HPDE6-E6E7 (cell line): ENCODE measurements around the gene BBX.

Source experiments
- DNase-seq: peaks from one replicate; pipeline ENCODE4 v3.0.0; 2011; ENCODE audit warnings: missing footprints; ENCODE audit errors: extremely low spot score

BBX gene

DNA sequence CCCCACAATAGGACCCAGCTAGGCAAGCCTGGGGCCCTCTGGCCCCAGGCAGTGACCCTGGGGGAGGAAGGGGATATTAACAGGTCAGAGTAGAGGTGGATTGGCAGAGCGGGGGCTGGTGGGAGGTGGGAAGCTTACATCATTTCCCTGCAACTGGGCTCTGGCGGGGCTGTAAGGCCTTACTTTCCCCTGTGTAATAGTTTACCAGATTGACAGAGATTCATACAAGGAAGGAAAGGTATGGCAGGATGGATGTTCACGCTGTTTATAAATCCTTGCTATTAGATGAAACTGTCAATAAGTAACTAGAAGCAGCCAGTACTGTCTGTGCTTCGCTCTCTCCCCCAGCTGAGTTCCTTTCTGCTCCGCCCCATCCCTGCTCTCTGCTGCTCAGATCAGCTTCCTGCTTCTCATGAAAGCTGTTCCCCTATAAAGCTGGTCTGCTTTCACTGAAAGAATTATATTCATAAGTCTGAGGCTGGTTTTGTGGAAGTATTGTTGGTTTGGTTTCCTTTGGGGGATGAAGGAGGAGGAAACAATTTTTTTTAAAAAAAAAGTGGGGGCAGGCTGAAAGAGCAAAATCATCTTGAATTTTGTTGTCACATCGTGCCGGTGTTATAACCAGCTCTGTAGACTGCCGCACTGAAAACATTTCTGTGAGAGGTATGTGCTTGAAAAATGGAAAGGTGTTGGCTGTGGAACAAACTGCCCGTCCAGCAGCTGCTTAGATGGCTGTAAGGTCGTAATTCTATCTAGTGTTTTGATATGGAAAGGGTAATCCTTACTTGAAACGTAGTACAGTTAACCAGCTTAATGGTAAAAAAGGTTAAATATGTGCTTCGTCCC lies 76.4 kb downstream of the BBX start:
- no peak for DNase-seq

- DNase-seq, result no peak
Observed at GRCh38 chr3:107599772-107600145, 77.0 kb downstream of the BBX start.

GRCh38 chr3:107600780-107601179 lies 78.0 kb downstream of the BBX start:
- no peak for DNase-seq

GRCh38 chr3:107604057-107604822 lies 81.5 kb downstream of the BBX start:
- DNase-seq, result no peak

GRCh38 chr3:107611775-107612469 lies 89.2 kb downstream of the BBX start:
- DNase-seq, result no peak

DNA sequence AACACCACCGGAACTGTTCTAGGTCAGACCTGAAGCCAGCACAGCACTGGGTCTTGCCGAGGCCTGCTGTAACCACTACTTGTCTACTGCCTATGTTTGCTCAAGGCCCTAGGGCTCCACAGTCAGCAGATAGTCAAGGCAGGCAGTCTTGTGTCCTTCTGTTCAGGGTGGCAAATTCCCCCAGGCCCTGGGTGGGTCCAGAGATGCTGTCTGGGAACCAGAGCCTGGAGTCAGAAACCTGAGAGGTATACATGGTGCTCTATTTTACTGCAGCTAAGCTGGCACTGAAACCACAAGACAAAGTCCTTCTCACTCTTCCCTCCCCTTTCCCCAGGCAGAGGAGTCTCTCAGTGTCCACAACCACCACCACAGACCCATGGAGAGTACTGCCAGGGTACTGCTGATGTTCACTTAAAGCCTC lies 89.9 kb downstream of the BBX start:
- no peak for DNase-seq

DNA sequence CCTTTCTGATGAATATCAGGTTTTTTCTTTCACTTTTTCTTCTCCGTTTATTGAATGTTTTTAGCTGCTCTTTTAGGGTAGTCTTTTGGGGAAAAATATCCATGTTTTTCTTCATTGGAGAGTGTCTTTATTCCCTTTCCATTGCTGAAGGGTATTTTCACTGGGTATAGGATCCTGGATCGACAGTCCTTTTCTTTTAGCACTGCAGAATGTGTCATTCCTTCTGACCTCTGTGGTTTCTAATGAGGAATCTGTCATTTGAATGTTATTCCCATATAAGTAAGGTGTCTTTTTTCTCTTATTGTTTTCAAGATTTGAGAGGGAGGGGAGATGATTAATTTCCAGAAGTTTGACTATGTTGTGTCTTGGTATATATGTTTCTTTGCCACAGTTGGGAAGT lies 96.8 kb downstream of the BBX start:
- DNase-seq, result no peak

GRCh38 chr3:107620534-107620933 lies 97.8 kb downstream of the BBX start:
- no peak for DNase-seq

GRCh38 chr3:107621465-107621864 lies 98.7 kb downstream of the BBX start:
- DNase-seq, result no peak

- no peak for DNase-seq
Observed at GRCh38 chr3:107627962-107628542, 105.3 kb downstream of the BBX start.

DNA sequence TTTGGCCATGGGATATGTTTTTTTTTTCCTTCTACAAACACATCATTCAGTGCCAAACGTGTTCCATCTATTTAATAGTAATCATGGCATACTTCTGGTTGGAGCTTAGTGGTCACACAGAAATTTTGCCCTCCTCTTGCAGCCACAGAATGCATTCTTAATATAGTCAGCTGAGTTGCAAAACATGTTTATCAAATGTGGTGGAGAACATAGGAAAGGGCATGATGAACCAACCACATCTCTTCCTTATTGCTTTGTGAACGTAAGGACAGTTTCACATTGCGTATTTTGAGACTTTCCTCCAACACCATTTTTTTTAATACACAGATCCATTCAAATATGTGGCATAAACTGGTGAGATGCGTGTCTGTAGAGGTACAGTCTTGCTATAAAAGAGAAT lies 106.8 kb downstream of the BBX start:
- DNase-seq, result no peak

DNA sequence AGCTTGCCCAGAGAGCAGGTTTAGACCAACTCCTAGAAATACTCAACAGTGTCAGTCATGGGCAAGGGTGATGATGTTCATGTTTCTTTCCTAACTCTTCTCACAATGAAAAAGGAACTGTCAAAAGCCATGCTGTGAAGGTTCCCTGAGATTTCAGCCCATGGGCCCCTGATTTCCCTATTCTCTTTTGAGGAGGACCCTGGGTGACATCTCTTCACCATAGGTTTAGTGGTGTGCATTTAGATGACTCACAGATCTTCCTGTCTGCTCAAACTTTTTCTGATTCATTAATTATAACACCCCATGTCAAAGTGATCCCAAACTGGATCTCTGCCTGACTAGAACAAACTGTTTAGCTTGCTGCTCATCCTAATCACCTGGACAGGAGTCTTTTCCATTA lies 108.0 kb downstream of the BBX start:
- DNase-seq, result no peak

GRCh38 chr3:107632576-107632975 lies 109.8 kb downstream of the BBX start:
- no peak for DNase-seq

GRCh38 chr3:107633327-107634098 lies 110.8 kb downstream of the BBX start:
- no peak for DNase-seq

GRCh38 chr3:107634099-107634489 lies 111.3 kb downstream of the BBX start:
- no peak for DNase-seq

DNA sequence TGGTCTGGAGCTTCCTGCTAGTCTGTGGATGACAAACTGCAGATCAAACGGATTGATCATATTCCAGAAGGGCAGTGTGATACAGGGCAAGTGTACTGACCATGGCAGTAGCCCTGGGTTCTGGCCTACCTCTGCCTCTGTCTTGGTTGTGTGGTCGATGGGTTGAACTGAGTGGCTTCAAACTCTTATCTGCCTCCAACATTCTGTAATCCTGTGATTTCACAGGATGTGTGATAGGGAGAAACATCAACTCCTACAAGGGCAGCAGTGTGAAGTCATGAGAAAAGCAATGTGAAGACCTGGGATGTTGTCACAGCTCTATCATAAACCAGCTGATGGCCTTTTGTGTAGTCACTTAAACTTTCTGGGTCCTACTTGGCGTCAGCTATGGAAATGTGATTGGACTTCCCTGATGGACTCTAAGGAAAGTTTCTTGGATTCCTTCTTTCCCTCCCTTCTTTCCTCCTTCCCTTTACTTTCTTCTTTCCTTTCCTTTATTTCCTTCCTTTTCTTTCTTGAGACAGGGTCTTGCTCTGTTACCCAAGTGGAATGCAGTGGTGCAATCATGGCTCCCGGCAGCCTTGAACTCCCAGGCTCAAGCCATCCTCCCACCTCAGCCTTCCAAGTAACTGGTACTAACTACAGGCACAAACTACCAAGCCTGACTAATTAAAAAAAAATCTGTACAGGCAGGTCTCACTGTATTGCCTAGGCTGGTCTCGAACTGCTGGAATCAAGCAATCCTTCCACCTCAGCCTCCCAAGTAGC lies 114.8 kb downstream of the BBX start:
- DNase-seq, result no peak

GRCh38 chr3:107641572-107642307 lies 119.0 kb downstream of the BBX start:
- DNase-seq, result no peak

DNA sequence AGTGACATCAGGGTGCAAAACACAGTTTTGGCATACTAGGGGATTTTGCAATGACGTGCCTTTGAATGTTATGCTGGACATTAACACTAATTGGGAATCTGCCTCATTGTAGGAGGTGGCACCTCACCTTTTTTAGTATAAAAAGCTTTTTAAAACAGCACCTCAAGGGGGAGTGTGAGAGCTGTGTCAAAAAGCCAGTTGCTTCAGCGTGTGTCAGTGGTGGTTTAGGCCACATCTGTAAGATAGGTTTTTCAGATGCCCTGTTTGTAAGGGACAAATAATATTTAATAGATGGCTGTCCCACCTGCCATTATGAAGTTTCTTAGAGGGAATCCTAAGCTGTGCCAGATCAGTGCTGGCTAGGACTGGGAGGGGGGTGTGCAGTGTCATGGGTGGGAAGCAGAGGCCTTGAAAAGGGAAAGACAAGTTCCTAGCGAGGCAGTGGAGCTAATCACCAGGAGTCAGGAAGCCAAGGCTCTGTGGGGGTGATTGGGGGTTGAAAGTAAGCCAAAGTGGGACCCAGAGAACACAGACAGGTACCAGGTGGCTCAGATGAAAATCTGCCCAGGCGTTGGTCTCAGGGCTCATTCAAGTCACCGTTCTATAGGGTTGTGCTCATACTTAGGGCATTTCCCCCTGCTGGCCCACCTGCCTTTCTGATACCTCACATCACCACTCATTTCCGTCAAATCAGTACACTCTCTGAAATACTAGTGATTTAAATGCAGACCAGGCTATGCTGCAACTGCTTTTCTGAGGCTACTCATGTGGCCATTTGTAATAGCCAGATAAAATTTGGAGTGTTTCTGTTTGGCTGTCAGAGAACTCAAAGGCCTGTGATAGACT lies 120.5 kb downstream of the BBX start:
- no peak for DNase-seq

DNA sequence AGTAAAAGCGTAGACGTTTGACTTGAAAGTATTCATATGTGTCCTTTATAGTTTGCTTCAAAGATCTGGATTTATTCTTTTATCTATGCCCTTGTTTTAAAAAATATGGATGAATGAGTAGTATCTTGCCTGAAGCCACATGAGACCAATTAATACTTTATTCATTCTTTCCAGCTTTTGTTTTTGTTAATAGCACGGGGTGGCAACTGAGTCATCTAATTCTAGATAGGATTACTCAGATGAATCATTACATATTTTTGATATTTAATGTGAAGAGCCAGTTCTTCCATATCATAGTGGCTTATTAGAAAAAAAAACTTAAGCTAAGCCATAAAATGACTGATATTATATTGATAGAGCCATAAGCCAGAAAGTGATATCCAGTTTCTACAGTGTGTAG lies 121.9 kb downstream of the BBX start:
- DNase-seq, result no peak
